SH-SY5Y (cell line): ENCODE results near the gene RREB1.

Source experiments
- GATA2 ChIP-seq: IDR thresholded peaks from 2 replicates; pipeline ENCODE4 v1.6.1; 2011; ENCODE audit warnings: mild to moderate bottlenecking, low read depth, low read length
- GATA3 ChIP-seq: IDR thresholded peaks from 2 replicates; pipeline ENCODE4 v1.6.1; 2011; ENCODE audit warnings: low read depth, mild to moderate bottlenecking, low read length, moderate library complexity

The RREB1 gene

DNA sequence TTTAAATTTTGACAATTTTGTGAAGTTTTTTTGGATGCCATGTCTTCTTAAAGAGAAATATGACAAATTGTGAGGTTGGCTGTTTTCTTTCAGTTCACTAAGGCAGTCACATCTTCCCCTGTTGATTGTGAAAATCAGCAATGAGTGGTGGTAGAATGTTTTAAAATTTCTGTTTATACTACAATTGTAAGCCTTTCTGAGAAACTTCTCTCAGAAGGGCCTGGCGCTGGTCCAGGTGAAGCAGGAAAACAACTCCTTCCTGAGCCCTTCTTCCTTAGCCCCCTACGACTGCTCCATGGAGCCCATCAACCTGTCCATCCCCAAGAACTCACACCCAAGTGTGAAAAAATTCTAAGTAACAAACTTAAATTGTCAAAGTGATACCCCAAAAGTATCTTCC lies 124.6 kb downstream of the RREB1 start:
- TF ChIP-seq GATA3 (no peak), GATA2 (no peak)

- no peak for TF ChIP-seq GATA3
- TF ChIP-seq GATA2: no peak
Measured at GRCh38 chr6:7234547-7234946, 126.8 kb downstream of the RREB1 start.

DNA sequence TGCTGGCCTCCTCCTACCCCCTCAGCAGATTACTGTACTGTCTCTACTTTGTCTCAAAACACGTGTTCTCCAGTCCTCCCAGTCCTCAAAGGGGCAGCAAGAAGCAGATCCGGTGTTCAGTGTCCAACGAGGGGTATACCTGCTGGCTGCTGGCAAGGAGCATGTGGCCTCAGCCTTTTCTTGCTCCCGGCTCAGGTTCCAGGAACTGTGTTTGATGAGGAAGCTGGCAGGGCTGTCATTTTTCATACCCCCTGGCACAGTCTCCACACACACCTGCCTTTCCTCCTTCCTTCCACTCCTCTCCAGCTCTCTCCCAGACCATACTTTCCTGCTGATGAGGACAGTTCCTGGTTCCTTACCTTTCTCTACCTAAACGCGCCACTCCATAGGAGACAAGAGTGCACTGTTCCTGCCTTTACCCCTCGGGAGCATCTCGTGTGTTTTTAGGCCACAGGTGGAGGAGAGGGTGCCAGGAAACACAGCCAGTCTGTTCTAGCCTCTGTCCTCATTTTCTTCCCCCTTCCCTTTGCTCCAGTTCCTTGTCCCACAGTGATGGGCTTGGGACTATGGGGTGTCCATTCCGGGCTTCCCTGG lies 128.0 kb downstream of the RREB1 start:
- no peak for TF ChIP-seq GATA3
- TF ChIP-seq GATA2: no peak

GRCh38 chr6:7236306-7237209 lies 128.8 kb downstream of the RREB1 start:
- no peak for TF ChIP-seq GATA2
- no peak for TF ChIP-seq GATA3

GRCh38 chr6:7237653-7238188 lies 130.0 kb downstream of the RREB1 start:
- TF ChIP-seq GATA3 (no peak), GATA2 (no peak)

- no peak for TF ChIP-seq GATA3
- no peak for TF ChIP-seq GATA2
Measured at GRCh38 chr6:7238526-7238899, 130.8 kb downstream of the RREB1 start.

DNA sequence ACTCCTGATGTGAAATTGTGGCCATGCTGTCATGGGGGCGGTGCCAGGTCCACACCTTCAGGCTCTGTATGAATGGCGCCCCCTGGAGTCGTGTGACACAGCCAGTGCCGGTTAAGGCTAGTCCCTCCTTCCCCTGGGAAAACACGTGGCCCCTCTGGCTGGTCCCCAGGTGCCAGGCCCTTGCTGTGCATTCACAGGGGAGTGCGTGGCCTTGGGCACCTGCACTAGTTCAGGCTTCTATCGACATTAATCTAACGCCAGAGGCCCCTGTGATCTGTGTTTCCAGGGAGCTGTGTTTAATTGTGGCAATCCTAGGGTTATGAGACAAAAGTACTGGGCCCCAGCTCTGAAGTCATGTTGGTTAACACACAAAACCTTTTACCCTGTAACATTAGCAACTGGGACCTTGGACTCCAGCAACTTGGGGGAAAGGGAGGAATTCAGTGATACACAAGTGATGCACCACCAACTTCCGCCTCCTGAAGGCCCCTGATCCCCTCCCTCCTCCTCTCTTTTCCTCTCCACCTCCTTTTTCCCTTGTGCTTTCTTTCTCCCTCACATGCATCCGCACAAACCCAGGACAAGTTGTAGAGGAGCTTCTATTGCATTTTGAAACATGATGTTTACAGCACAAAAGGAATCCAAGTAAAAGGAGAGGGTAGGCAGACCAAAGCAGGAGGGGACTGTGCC lies 131.3 kb downstream of the RREB1 start:
- TF ChIP-seq GATA3 (no peak), GATA2 (no peak)

- TF ChIP-seq GATA2 (no peak), GATA3 (no peak)
Measured at GRCh38 chr6:7239590-7239948, 131.8 kb downstream of the RREB1 start.

DNA sequence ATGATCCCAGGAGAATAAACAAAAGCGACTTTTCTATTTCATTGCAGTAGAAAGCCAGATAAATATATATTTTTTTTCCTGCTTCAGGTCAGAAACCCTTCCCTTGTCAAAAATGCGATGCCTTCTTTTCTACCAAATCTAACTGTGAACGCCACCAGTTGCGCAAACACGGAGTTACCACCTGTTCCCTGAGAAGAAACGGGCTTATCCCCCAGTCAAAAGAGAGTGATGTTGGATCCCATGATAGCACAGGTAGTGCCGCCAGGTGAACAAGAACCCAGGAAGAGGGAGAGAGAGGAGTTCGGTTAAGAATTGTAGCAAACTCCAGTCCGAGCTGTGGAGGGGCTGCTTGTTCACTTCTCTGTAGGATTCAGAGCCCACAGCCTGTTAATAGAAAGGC lies 132.6 kb downstream of the RREB1 start:
- TF ChIP-seq GATA3: no peak
- TF ChIP-seq GATA2: no peak

DNA sequence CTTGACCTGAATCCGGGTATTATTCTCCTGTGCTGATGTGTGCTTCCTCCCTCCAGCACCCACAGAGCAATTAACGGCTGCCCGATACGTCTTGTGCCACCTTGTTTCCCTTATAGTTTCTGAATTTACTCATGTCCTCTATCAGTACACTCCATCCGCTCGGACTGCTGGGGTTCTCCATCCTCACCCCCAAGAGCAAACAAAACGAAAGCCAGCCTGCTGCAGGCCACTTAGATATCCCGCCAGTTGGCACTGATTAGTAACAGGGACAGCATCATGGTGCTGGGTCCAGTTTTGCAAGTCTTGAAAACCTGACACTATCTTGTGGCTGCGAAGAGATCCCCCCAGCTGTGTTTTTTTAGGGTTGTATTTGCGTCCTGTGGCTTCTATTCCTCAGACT lies 133.4 kb downstream of the RREB1 start:
- TF ChIP-seq GATA2 (no peak), GATA3 (no peak)

- TF ChIP-seq GATA3 (no peak), GATA2 (no peak)
Measured at GRCh38 chr6:7241709-7242645, 134.2 kb downstream of the RREB1 start.

DNA sequence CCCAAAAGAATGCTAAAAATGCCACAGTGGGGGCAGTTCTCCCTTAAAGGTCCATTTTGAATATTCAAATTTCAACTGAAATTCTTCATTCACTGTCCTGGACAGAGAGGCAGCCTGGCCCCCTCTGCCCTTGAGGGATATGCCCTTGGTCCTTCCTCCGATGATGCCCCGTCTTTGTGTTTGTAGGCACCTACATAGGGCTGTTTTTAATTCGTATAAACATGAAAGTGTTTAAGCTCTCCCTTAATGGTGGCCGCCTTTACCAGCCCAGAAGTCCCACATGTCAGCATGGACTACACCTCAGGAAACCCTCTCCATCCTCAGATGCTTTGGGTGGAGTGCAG lies 135.0 kb downstream of the RREB1 start:
- TF ChIP-seq GATA3: no peak
- TF ChIP-seq GATA2: no peak

- TF ChIP-seq GATA2 (no peak), GATA3 (no peak)
Measured at GRCh38 chr6:7243179-7243981, 135.6 kb downstream of the RREB1 start.
